Raji (cell line): ENCODE measurements around the gene PCDHGA8.

Experiments
- POLR2A ChIP-seq: IDR thresholded peaks from 2 replicates; pipeline ENCODE4 v1.6.1; 2011; ENCODE audit warnings: low read depth, low read length, control low read depth; ENCODE audit not compliant: insufficient read depth

PCDHGA8 gene

GRCh38 chr5:141392429-141393198 is at the start of gene PCDHGA8:
Gene PCDHGA8 (plus strand): TSS chr5:141392633. CDS start chr5:141392814, 181 bp downstream.
- no peak for TF ChIP-seq POLR2A

- no peak for TF ChIP-seq POLR2A
These were observed 49.7 kb upstream of the PCDHGA8 start for GRCh38 chr5:141342773-141343172.

DNA sequence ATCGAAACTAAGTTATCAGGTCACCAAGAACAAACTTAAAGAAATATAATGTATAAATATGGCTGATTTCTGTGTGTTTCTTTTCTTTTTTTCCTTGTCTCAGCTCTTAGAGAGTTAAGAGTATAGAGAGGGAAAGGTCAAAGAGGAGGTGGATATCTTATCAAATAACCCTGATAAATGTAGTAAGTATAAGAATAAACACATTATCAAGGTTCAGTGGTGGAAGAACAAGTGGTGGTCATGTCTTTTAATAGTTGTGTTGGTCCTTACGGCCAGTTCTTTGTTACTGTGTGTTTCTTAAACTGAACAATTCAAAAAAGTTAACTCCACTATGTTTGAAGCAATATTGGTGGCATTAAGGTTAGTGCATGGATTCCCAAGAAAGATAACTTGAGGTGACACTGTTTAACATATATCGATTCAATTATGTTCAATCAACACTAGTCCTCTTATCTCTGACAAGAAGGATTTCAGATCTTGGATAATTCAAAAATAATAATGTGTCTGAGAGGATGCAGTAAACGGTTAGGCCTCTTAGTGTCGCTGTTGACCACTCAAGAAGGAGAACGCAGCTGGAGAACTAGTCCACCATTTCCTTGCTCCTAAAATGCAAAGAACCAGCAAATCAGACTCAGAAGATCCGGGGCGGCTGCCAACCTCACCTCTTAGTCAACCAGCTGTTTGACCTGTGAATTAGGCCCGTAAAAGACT is 49.0 kb upstream of the PCDHGA8 start, which contains the start of gene PCDHGA3:
Gene PCDHGA3, plus strand, starts transcription at position 588 of the 711 bp plus-strand sequence. CDS start 205 bp downstream, outside the sequence.
- no peak for TF ChIP-seq POLR2A

- no peak for TF ChIP-seq POLR2A
These were observed 48.4 kb upstream of the PCDHGA8 start for GRCh38 chr5:141343953-141344463.

DNA sequence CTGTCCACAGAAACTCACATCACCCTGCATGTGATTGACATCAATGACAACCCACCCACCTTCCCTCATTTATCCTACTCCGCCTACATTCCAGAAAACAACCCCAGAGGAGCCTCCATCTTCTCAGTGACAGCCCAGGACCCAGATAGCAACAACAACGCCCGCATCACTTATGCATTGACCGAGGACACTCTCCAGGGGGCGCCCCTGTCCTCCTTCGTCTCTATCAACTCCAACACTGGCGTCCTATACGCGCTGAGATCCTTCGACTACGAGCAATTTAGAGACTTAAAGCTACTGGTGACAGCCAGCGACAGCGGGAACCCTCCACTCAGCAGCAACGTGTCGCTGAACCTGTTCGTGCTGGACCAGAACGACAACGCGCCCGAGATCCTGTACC is 47.1 kb upstream of the PCDHGA8 start:
- no peak for TF ChIP-seq POLR2A

DNA sequence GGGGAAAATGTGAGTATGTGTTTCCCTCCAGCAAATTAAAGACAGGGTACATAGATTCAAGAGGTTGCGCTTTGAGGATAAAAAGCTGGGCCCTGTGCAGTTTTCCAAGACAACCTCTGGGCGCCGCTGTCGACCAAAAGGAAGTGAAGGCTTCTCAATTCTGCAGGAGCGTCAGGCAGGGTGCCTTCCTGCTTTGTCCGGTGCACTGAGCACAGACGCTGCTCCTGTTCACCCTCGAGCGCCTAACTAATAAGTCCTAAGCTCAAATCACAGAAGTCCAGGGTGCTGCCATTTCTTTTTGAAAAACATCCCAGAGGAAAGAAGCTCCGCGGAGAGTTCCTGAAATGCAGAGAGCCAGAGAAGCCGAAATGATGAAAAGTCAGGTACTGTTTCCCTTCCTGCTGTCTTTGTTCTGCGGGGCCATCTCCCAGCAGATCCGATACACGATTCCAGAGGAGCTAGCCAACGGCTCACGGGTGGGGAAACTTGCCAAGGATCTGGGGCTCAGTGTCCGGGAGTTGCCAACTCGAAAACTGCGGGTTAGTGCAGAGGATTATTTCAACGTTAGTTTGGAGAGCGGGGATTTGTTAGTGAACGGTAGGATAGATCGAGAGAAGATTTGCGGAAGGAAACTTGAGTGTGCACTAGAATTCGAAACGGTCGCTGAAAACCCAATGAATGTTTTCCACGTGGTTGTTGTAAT is 42.4 kb upstream of the PCDHGA8 start, which contains the start of gene PCDHGB1:
Gene PCDHGB1, plus strand, starts transcription at position 183 of the 703 bp plus-strand sequence. Its CDS starts 162 bp downstream, at position 345.
- TF ChIP-seq POLR2A = peak; percentile 47; the same call in 1 of the 2 replicates

DNA sequence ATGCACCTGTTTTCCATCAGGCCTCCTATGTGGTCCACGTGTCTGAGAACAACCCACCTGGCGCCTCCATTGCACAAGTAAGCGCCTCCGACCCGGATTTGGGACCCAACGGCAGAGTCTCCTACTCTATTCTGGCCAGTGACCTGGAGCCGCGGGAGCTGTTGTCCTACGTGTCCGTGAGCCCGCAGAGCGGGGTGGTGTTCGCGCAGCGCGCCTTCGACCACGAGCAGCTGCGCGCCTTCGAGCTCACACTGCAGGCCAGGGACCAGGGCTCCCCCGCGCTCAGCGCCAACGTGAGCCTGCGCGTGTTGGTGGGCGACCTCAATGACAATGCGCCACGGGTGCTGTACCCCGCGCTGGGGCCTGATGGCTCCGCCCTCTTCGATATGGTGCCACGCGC is 40.8 kb upstream of the PCDHGA8 start:
- TF ChIP-seq POLR2A = no peak

- TF ChIP-seq POLR2A = no peak
These were observed 37.4 kb upstream of the PCDHGA8 start, which contains the start of gene PCDHGA4 for GRCh38 chr5:141354900-141355469. Gene PCDHGA4 (plus strand): TSS chr5:141355021. CDS start chr5:141355108, 87 bp downstream.

DNA sequence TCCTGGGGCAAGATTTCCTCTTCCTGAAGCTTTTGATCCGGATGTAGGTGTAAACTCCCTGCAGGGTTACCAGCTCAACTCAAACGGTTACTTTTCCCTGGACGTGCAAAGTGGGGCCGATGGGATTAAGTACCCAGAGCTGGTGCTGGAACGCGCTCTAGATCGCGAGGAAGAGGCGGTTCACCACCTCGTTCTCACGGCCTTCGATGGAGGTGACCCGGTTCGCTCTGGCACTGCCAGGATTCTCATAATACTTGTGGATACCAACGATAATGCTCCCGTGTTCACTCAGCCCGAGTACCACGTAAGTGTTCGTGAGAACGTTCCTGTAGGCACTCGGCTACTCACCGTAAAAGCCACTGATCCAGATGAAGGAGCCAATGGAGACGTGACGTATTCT is 36.8 kb upstream of the PCDHGA8 start:
- no peak for TF ChIP-seq POLR2A

DNA sequence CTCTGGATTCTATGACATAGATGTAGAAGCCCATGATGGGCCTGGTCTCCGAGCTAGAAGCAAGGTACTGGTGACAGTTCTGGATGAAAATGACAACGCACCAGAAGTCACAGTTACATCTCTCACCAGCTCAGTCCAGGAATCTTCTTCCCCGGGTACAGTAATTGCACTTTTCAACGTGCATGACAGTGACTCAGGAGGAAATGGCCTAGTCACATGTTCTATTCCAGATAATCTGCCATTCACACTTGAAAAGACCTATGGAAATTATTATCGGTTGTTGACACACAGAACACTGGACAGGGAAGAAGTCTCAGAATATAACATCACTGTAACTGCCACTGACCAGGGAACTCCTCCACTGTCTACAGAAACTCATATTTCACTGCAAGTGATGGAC is 36.3 kb upstream of the PCDHGA8 start:
- TF ChIP-seq POLR2A = no peak

DNA sequence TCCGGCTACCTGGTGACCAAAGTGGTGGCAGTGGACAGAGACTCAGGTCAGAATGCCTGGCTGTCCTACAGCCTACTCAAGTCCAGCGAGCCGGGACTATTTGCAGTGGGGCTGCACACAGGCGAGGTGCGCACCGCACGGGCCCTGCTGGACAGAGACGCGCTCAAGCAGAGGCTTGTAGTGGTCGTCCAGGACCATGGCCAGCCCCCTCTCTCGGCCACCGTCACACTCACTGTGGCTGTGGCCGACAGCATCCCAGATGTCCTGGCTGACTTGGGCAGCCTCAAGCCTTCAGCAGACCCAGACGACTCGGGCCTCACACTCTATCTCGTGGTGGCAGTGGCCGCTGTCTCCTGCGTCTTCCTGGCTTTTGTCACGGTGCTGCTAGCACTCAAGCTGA is 35.5 kb upstream of the PCDHGA8 start:
- TF ChIP-seq POLR2A = no peak

DNA sequence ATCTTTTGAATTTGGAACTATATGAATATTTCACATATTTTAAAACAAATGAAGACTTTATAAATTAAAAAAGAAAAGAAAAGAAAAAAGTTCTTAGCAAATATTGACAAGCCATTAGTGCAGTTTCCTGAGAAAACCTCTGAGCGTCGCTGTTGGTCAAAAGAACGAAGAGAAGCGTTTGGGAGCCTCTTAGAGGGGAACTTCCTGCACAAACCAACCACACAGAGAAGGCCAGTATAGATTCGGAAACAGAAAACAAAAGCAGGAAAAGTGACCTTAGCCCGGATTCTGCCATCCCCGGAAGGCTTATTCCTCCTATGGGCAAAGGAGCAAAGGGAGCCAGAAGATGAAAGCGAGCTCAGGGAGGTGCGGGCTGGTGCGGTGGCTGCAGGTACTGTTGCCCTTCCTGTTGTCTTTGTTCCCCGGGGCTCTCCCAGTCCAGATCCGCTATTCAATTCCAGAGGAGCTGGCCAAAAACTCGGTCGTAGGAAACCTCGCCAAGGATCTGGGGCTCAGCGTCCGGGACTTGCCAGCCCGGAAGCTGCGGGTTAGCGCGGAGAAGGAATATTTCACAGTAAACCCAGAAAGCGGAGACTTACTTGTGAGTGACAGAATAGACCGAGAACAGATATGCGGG is 32.5 kb upstream of the PCDHGA8 start, which contains the start of gene PCDHGB2:
Gene PCDHGB2, plus strand, starts transcription at position 205 of the 637 bp plus-strand sequence. Its CDS starts 142 bp downstream, at position 347.
- no peak for TF ChIP-seq POLR2A

- no peak for TF ChIP-seq POLR2A
These were observed 31.7 kb upstream of the PCDHGA8 start for GRCh38 chr5:141360685-141361084.

- no peak for TF ChIP-seq POLR2A
These were observed 29.7 kb upstream of the PCDHGA8 start for GRCh38 chr5:141362719-141363118.
